Hepatic stellate cell (primary cell): ENCODE data around the gene PLPP3.

Source experiments
- DNase-seq: peaks from one replicate; pipeline ENCODE4 v3.0.0; 2011; ENCODE audit warnings: low spot score

PLPP3 gene

GRCh38 chr1:56461158-56462127 is 117.9 kb downstream of the PLPP3 start:
- DNase-seq: no peak

DNA sequence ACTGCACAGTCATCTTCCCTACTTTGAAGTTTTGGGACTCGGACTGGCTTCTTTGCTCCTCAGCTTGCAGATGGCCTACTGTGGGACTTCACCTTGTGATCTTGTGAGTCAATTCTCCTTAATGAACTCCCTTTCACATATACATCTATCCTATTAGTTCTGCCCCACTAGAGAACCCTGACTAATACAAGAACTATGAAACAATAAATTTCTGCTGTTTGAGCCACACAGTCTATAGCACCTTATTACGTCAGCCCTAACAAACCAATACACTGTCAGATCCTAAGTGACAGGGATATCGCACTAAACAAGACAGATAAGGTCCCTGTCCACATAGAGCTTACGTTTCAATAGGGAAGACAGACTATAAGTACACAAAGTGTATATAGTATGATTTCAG is 120.1 kb downstream of the PLPP3 start:
- no peak for DNase-seq

- no peak for DNase-seq
Measured at GRCh38 chr1:56457756-56458375, 121.5 kb downstream of the PLPP3 start.

DNA sequence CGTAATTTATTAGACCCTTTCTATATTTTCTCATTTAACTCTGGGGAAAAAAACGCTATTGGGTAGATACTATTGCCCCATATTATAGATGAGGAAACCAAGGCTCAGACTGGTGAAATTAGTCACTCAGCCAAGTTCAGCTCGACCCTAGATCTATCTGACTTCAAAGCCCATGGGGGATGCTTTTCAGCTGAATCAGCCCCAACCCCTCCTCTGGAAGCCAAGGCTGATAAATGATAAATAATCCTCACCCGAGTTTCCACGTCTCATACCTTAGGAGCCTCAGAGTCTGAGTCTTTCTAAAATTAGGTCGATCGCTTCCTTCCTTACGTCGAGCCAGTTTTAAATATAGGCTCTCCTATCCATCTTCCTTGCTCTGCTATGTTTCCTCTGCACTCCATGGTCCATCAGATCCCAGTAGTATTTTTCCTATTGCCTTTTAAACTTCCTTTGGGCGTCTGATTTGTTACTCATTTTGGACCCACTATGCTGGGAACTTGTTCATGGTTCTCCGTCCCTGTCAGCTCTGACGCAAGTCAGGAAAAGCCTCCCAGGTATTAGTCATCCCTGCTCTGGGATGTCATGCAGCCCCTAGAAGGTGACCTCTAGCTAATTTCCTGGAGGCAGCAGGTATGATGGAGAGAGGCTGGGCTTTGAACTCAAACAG is 122.8 kb downstream of the PLPP3 start:
- DNase-seq: peak; percentile 27

DNA sequence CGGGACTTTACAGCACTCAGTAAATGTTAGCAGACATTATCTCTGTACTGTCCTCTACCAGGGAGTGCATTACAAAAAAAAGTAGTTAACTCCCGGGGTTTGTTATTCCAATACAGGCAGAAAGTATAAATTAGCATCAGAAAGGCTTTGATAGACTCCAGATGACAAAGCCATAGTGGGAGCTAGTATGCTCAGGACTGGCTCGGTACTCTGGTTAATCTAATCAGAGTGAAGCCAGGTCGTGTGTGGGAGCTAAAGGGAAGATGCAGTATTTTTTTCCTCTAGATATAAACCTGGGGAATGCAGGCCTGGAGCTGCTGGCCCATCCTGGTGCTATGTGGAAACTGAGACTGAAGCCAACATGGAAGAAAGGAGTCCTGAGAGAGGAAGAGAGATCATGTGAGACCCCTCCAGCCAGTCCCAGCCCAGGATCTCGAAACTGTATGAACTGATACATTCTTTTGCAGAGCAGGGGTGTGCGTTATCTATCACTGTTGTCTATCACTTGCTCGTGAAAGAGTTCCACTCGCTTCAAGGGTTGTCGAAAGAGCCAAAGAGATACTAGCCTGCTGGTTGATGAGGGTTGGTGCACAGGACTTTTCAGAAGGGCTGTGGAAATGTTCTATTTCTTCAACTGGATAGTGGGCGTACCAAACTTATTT is 125.8 kb downstream of the PLPP3 start:
- DNase-seq: no peak

DNA sequence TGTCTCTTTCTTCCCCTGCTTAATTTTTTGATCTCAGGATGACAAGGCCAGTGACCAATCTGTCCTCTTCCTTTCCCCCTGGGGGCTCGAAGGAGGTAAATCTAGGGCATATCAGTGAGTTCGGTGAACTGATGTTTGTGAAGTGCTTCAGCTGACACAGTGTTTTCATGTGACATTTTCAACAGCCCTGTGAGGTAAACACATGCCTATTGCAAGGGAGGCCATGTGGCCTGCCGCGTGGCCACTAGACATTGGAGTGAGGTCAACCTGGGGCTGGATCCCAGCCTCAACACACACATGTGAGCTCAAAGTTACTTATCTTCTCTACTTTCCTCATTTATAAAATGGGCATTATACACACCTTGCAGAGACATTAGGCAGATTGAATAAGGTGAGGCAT is 126.3 kb downstream of the PLPP3 start:
- no peak for DNase-seq

- no peak for DNase-seq
Measured at GRCh38 chr1:56452027-56453011, 127.0 kb downstream of the PLPP3 start.

DNA sequence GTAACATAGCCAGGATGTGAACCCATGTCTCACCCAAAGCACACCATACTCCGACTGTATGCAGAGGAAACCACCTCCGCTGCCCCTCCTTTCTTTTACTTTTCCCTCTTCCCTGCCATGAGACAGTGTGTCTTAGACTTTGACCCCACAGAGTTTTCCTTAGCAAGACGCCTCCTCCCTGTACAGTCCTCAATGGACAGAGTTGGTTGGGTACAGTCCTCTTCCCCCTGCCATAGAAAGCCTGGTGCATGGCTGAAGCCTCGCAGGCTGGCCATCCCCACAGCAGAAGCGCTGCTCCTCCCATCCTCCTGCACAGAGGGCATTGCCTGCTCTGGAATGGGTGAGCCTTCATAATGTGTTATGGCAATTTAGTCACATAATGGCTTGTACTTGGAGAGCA is 127.9 kb downstream of the PLPP3 start:
- no peak for DNase-seq

GRCh38 chr1:56450004-56450666 is 129.2 kb downstream of the PLPP3 start:
- DNase-seq: no peak

DNA sequence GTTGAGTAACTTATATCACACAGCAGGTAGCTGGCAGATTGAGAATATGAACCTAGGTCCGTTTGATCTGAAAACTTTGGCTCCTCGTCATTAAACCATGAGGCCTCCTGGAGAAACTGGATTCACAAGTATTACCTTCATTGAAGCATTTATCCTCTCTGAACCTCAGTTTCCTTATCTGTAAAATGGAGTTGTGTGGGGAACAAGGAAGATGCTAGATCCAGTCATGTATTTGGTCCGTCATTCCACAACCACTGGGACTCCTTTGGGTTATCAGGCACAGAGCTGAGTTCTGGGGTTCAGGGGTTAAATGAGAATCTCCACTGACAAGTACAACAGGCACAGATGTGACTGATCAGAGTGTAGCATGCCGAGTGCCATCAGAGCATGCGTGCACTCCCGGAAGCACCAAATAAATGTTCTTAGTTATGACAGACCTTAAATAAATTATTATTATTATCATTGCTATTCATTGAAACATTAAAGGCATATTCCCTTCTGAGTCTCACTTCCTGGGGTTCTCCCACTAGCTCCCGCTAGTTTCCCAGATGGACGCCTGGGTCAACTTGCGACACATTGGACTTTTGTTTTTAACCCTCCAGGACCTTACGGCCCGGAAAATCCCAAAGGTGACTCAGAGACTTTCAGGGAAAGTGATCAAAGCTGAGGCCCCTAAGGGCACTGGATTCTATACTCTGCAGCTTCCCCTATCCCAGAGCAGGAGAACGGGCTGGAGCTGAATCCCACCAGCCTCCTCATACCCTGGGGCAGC is 130.6 kb downstream of the PLPP3 start:
- no peak for DNase-seq

DNA sequence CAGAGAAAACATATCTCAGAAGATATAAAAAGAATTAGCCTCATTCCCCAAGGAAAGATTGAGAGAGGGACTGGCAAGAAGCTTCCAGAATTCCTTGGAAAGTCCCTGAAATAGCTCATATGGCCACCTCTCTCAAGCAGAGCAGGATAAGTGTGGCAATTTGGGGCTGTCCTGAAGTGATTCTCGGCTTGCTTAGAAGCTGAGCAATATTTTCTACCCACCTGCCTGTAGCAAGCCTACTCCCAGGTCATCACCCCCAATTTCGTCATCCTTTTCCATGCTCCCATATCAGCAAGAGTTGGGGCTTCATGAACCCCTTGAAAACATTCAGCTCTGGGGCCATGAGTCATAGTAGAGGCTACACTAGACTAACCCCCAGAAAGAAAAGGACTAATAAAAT is 131.5 kb downstream of the PLPP3 start:
- DNase-seq: no peak

DNA sequence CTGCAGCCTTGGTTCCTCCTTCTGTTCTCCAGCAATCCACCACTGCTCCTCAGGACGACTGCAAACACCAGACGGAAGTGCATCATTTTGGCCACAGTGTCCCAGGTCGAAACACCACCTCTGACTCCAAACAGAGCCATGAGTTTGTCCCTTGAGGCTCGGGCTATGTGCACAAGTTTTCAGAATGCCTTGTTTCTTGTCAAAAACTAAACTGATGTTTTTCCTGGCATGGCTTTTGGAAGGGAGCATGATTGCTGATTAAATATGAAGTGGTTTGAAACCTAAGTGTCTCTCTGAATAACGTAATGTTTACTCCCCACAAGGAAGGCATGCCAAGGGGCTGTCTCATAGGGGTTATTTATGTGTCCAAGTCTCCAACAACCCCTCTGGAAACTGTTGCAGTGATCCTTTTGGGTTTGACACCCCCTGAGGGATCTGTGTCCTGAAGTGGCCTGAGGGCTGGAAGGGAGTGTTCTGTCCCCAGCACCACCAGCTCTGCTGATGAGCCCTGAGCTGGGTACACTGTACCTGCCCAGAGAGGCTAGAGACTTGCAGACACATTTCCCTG is 132.7 kb downstream of the PLPP3 start:
- no peak for DNase-seq

GRCh38 chr1:56444960-56445646 is 134.3 kb downstream of the PLPP3 start:
- DNase-seq: no peak
